Neural progenitor cell (in vitro differentiated cells): ENCODE results near the gene HYDIN. TPM values are rescaled to one million over a fixed set of nuclear protein-coding genes. Genes with fewer than 3 reads are reported as not detected.
"Not testable (repeated sequence)": the region's sequence is repeated elsewhere in the genome, so short reads cannot be mapped to it uniquely, and the experiment has no call there.

Experiments used
- DNase-seq: peaks from one replicate; pipeline ENCODE4 v3.0.0-alpha.2; 2016; ENCODE audit warnings: low spot score
- H2AFZ ChIP-seq: fragments of 200-600 bp; sonication (generic); replicated peaks from 2 replicates; pipeline ENCODE4 v1.6.1; 2016; ENCODE audit warnings: antibody characterized with exemption
- H3F3A ChIP-seq: fragments of 200-600 bp; sonication (generic); 2 replicates; pipeline ENCODE4 v1.6.1; 2016; ENCODE audit warnings: antibody characterized with exemption, low read depth
- H3K27ac ChIP-seq: fragments of 200-600 bp; sonication (generic); 2 replicates; pipeline ENCODE4 v1.5.1; 2016; ENCODE audit warnings: mild to moderate bottlenecking
- H3K27me3 ChIP-seq: fragments of 200-600 bp; sonication (generic); 2 replicates; pipeline ENCODE4 v1.6.1; 2016; ENCODE audit warnings: mild to moderate bottlenecking, moderate library complexity
- H3K36me3 ChIP-seq: fragments of 200-600 bp; sonication (generic); 2 replicates; pipeline ENCODE4 v1.5.1; 2016
- H3K4me1 ChIP-seq: fragments of 200-600 bp; sonication (generic); 2 replicates; pipeline ENCODE4 v1.6.1; 2016; ENCODE audit warnings: mixed run types
- H3K4me2 ChIP-seq: fragments of 200-600 bp; sonication (generic); 2 replicates; pipeline ENCODE4 v1.6.1; 2016
- H3K4me3 ChIP-seq: fragments of 200-600 bp; sonication (generic); 2 replicates; pipeline ENCODE4 v1.5.1; 2016
- H3K79me2 ChIP-seq: fragments of 200-600 bp; sonication (generic); 2 replicates; pipeline ENCODE4 v1.6.1; 2016; ENCODE audit warnings: low read depth
- H3K9ac ChIP-seq: fragments of 200-600 bp; sonication (generic); 2 replicates; pipeline ENCODE4 v1.6.1; 2016
- H3K9me3 ChIP-seq: fragments of 200-600 bp; sonication (generic); 2 replicates; pipeline ENCODE4 v1.5.1; 2016; ENCODE audit warnings: low read depth
- H4K20me1 ChIP-seq: fragments of 200-600 bp; sonication (generic); 2 replicates; pipeline ENCODE4 v1.6.1; 2016; ENCODE audit warnings: low read depth
- H3K27ac Mint-ChIP-seq: 3 replicates; pipeline ENCODE4 v1.8.0; 2021; ENCODE audit warnings: mixed read lengths
- H3K27me3 Mint-ChIP-seq: 2 replicates; pipeline ENCODE4 v1.8.0; 2022; ENCODE audit warnings: low read depth, mild to moderate bottlenecking, inconsistent platforms, moderate library complexity, mixed read lengths; ENCODE audit not compliant: insufficient read depth
- H3K36me3 Mint-ChIP-seq: 3 replicates; pipeline ENCODE4 v1.8.0; 2021; ENCODE audit warnings: mixed read lengths
- H3K4me1 Mint-ChIP-seq: 3 replicates; pipeline ENCODE4 v1.8.0; 2021; ENCODE audit warnings: mixed read lengths
- H3K4me3 Mint-ChIP-seq: 3 replicates; pipeline ENCODE4 v1.8.0; 2021; ENCODE audit warnings: mild to moderate bottlenecking, moderate library complexity, mixed read lengths
- H3K9me3 Mint-ChIP-seq: 3 replicates; pipeline ENCODE4 v1.8.0; 2020; ENCODE audit warnings: mixed read lengths
- EZH2 ChIP-seq: fragments of 200-600 bp; sonication (generic); IDR thresholded peaks from 2 replicates; pipeline ENCODE4 v1.6.1; 2017; ENCODE audit warnings: antibody characterized with exemption, mild to moderate bottlenecking, moderate library complexity
- EZH2phosphoT487 ChIP-seq: fragments of 200-600 bp; sonication (generic); IDR thresholded peaks from 2 replicates; pipeline ENCODE4 v1.6.1; 2017; ENCODE audit warnings: antibody characterized with exemption
- total RNA-seq: library from RNA; depleted of rRNA; stranded (reverse); fragments of >200 nt; gene quantifications from 2 replicates; pipeline ENCODE4 v1.2.3, GENCODE V29; 2015; ENCODE audit warnings: low replicate concordance
- TF ChIP-seq, protein P1 (sequence below): fragments of 200-600 bp; sonication (generic); IDR thresholded peaks from 2 replicates; pipeline ENCODE4 v1.5.1; 2017; ENCODE audit warnings: antibody characterized with exemption, mild to moderate bottlenecking

HYDIN gene
- total RNA-seq, 1 donor from 2014 or later: 4.0 TPM

DNA sequence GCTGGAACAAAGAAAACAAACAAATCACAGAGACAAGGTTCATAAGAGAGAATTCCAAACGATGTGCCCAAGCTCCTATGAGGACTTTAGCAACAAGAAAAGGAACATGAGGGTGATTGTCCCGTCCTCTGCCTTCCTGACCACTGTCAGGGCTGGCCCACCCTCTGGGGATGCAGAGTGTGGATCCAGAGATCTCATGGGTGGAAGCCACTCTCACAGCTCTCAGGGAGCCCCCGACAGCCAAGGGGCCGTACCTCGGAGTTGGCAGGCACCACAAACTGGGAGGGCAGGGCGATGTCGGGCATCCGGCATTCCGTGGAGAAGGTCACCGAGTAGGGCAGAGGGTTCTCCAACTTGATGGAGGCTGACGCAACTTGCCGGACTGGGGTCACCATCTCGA is 412.4 kb downstream of the HYDIN start:
- H2AFZ ChIP-seq, H3K4me2 ChIP-seq, H3K27me3 Mint-ChIP-seq, H3K36me3 Mint-ChIP-seq, H3K27ac Mint-ChIP-seq, H3K9me3 Mint-ChIP-seq, H3K27ac ChIP-seq, H3K4me1 ChIP-seq, H3K79me2 ChIP-seq, H3K4me3 Mint-ChIP-seq, H3K4me1 Mint-ChIP-seq, H3K36me3 ChIP-seq, H3K9ac ChIP-seq, H3F3A ChIP-seq, DNase-seq, H3K4me3 ChIP-seq, H3K9me3 ChIP-seq, H4K20me1 ChIP-seq: not testable (repeated sequence)
- peaks cover 13% of the 10 kb centered on the region for H3K27me3 ChIP-seq

DNA sequence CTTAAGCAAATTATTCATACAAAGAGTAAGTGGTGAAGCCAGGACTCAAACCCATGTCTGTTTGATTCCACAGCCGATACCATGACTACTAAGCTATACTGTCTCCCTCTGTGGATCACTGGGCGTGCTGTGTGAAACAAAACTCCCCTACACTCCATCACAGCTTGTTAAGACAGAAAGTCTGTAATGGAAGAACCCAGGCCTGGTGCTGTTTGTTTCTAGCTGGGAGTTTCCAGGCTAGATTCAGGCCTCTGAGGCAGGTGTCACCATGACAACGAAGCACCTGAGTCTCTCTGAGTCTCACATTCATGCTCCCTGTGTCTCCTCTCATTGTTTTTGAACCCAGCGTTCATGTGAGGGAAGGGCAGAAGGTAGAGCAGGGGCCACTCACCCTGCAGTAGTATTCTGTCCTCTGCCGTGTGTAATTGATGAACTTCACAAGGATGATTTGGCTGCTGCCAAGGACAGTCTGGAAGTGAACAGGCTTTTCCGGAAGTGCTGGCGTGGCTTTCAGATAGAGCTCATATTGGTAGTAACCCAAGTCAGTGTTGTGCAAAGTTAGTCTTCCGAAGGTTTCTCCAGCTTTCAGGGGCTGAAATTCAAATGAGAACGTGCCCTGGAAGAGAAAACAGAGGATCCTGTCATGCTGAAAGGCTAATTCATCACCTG is 421.0 kb downstream of the HYDIN start:
- Histone ChIP-seq H3K9ac (no peak overlapping the region), H3K79me2 (no peaks in the 10 kb centered on the region), H3K4me1 (no peaks in the 10 kb centered on the region), H3F3A (no peaks in the 10 kb centered on the region), H3K36me3 (no peaks in the 10 kb centered on the region), H3K27me3 (peaks cover 60% of the 10 kb centered on the region), H3K4me2 (no peak overlapping the region), H4K20me1 (no peaks in the 10 kb centered on the region), H3K27ac (no peak overlapping the region), H3K9me3 (no peaks in the 10 kb centered on the region), H2AFZ (no peak overlapping the region), H3K4me3 (no peak overlapping the region)
- Mint-ChIP-seq H3K36me3 (no peaks in the 10 kb centered on the region), H3K27ac (no peak overlapping the region), H3K9me3 (peaks cover 1% of the 10 kb centered on the region), H3K4me1 (no peaks in the 10 kb centered on the region), H3K27me3 (peaks cover 2% of the 10 kb centered on the region), H3K4me3 (no peak overlapping the region)
- no peak for DNase-seq
- TF ChIP-seq, protein P1, sequence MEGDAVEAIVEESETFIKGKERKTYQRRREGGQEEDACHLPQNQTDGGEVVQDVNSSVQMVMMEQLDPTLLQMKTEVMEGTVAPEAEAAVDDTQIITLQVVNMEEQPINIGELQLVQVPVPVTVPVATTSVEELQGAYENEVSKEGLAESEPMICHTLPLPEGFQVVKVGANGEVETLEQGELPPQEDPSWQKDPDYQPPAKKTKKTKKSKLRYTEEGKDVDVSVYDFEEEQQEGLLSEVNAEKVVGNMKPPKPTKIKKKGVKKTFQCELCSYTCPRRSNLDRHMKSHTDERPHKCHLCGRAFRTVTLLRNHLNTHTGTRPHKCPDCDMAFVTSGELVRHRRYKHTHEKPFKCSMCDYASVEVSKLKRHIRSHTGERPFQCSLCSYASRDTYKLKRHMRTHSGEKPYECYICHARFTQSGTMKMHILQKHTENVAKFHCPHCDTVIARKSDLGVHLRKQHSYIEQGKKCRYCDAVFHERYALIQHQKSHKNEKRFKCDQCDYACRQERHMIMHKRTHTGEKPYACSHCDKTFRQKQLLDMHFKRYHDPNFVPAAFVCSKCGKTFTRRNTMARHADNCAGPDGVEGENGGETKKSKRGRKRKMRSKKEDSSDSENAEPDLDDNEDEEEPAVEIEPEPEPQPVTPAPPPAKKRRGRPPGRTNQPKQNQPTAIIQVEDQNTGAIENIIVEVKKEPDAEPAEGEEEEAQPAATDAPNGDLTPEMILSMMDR: no peak
- no peak for TF ChIP-seq EZH2
- TF ChIP-seq EZH2phosphoT487: no peak

- H3F3A ChIP-seq: no peaks in the 10 kb centered on the region
- peaks cover 2% of the 10 kb centered on the region for H3K27me3 Mint-ChIP-seq
- no peak overlapping the region for H3K4me3 ChIP-seq
- H3K36me3 ChIP-seq: no peaks in the 10 kb centered on the region
- H3K9ac ChIP-seq: no peak overlapping the region
- peaks cover 6% of the 10 kb centered on the region for H3K9me3 Mint-ChIP-seq
- no peak overlapping the region for H3K4me2 ChIP-seq
- peak overlapping the region; percentile 53 for H3K27ac Mint-ChIP-seq
- H3K27ac ChIP-seq: no peak overlapping the region
- no peaks in the 10 kb centered on the region for H3K36me3 Mint-ChIP-seq
- no peak for DNase-seq
- no peaks in the 10 kb centered on the region for H4K20me1 ChIP-seq
- no peak overlapping the region for H3K4me3 Mint-ChIP-seq
- H2AFZ ChIP-seq: no peak overlapping the region
- H3K9me3 ChIP-seq: no peaks in the 10 kb centered on the region
- H3K79me2 ChIP-seq: no peaks in the 10 kb centered on the region
- TF ChIP-seq, protein P1: peak; percentile 30
- no peak for TF ChIP-seq EZH2phosphoT487
- H3K4me1 ChIP-seq: no peaks in the 10 kb centered on the region
- H3K4me1 Mint-ChIP-seq: no peaks in the 10 kb centered on the region
- H3K27me3 ChIP-seq: peaks cover 71% of the 10 kb centered on the region
These were observed 422.2 kb downstream of the HYDIN start for GRCh38 chr16:70808371-70808770.

DNA sequence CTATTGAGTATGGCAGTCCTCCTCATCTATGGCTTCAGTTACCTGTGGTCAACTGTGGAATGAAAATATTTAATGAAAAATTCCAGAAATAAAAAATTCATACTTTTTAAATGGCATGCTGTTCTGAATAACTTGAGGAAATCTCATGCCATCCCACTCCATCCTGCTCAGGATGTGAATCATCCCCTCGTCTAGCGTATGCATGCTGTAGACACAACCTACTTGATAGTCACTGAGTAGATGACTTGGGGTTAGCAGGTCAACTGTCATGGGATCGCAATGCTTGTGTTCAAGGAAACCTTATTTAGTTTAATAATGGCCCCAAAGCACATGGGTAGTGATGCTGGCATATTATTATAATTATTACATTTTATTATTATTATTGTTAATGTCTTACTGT is 424.7 kb downstream of the HYDIN start:
- Mint-ChIP-seq H3K36me3 (no peaks in the 10 kb centered on the region), H3K9me3 (peaks cover 6% of the 10 kb centered on the region), H3K27me3 (peaks cover 2% of the 10 kb centered on the region), H3K4me3 (no peak overlapping the region), H3K27ac (no peak overlapping the region), H3K4me1 (no peaks in the 10 kb centered on the region)
- Histone ChIP-seq H3K9me3 (no peaks in the 10 kb centered on the region), H3K36me3 (no peaks in the 10 kb centered on the region), H3K9ac (no peak overlapping the region), H3K79me2 (peaks cover under 1% of the 10 kb centered on the region), H3K4me1 (no peaks in the 10 kb centered on the region), H3F3A (peaks cover 4% of the 10 kb centered on the region), H4K20me1 (no peaks in the 10 kb centered on the region), H3K4me2 (no peak overlapping the region), H2AFZ (no peak overlapping the region), H3K27ac (no peak overlapping the region), H3K4me3 (no peak overlapping the region), H3K27me3 (peaks cover 91% of the 10 kb centered on the region)
- DNase-seq: no peak
- TF ChIP-seq, protein P1: no peak
- TF ChIP-seq EZH2phosphoT487 (no peak), EZH2 (no peak)
